Breast epithelium (tissue), 4 donors: ENCODE measurements around the gene NPHP4. TPM values are rescaled to one million over a fixed set of nuclear protein-coding genes. Genes with fewer than 3 reads are reported as not detected.

Experiments
- DNase-seq, 2 donors: peaks; one replicate each; pipeline ENCODE4 v3.0.0-alpha.2; 2019; ENCODE audit warnings: low spot score in 2 of 2
- H3K27ac ChIP-seq, 2 donors: fragments of 200-600 bp; sonication (generic) in 1 of 2; one replicate each; pipeline ENCODE4 v1.5.1; 2016 to 2019; ENCODE audit warnings: mild to moderate bottlenecking in 1 of 2
- H3K27me3 ChIP-seq, 2 donors: fragments of 200-600 bp; sonication (generic) in 1 of 2; one replicate each; pipeline versions ENCODE4 v1.5.1 to v1.6.0; 2017 to 2019; ENCODE audit warnings: control low read depth in 1 of 2, mild to moderate bottlenecking in 1 of 2
- H3K36me3 ChIP-seq: fragments of 200-600 bp; one replicate; pipeline ENCODE4 v1.5.1; 2019
- H3K4me1 ChIP-seq, 2 donors: fragments of 200-600 bp; sonication (generic); one replicate each; pipeline ENCODE4 v1.5.1; 2016 to 2019; ENCODE audit warnings: control low read depth in 1 of 2
- H3K4me3 ChIP-seq, 3 donors: fragments of 200-600 bp; sonication (generic); 1 replicate in 2 of 3; 2 replicates in 1 of 3; pipeline ENCODE4 v1.5.1; 2016 to 2019; ENCODE audit warnings: mild to moderate bottlenecking in 3 of 3, moderate library complexity in 2 of 3
- H3K9me3 ChIP-seq, 2 donors: fragments of 200-600 bp; sonication (generic) in 1 of 2; one replicate each; pipeline ENCODE4 v1.5.1; 2016 to 2019; ENCODE audit warnings: control low read depth in 1 of 2
- POLR2A ChIP-seq: fragments of 450-650 bp; IDR thresholded peaks from one replicate; pipeline ENCODE4 v1.6.1; 2016; ENCODE audit warnings: antibody characterized with exemption, mild to moderate bottlenecking, moderate library complexity
- POLR2AphosphoS5 ChIP-seq, 3 donors: sonication (generic); formaldehyde crosslinking; IDR thresholded peaks; one replicate each; pipeline ENCODE4 v1.6.1; 2017; ENCODE audit warnings: antibody characterized with exemption in 3 of 3
- intact Hi-C: fragments of 100-400 bp; cut with DNase I; formaldehyde crosslinking; loops from one replicate; pipeline ENCODE4 v1.15.1; 2023; ENCODE audit warnings: low total_unique reads
- total RNA-seq, 3 donors: library from RNA; depleted of rRNA; stranded (reverse); fragments of >200 nt; gene quantifications; one replicate each; pipeline ENCODE4 v1.1.0, GENCODE V29; 2016
- TF ChIP-seq, protein P1 (sequence below), 3 donors: fragments of 450-650 bp; IDR thresholded peaks; one replicate each; pipeline ENCODE4 v1.5.1; 2016 to 2017; ENCODE audit warnings: antibody characterized with exemption in 3 of 3, mild to moderate bottlenecking in 3 of 3, moderate library complexity in 3 of 3

The NPHP4 gene
- total RNA-seq, 3 donors from 2014 or later, result 7.0 to 18.7 (median 18.1) TPM

DNA sequence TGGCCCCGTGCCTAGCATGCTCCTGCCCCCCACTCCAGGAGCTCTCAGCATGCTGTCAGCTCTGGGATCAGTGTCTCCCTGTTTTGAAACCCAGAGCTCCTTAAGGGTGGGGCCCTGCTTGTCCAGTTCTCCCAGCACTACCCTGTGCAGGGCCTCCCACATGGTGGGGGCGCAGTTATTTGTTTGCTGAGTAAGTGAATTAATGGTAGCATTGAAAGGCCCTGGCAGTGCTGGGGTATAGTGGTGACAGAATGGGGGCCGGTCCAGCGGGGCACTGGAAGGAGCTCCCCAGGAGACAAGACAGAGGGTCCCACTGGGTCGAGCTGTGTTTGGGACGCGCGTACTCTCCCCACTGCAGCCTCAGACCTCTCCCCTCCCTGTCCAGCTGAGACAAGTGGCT is 99.9 kb downstream of the NPHP4 start:
- no peak for DNase-seq
- H3K4me3 ChIP-seq, result no peak overlapping the region
- intact Hi-C loops, result no loop called here
- no peaks in the 10 kb centered on the region for H3K9me3 ChIP-seq
- no peaks in the 10 kb centered on the region for H3K36me3 ChIP-seq
- no peaks in the 10 kb centered on the region for H3K27me3 ChIP-seq
- H3K27ac ChIP-seq, result no peak overlapping the region
- TF ChIP-seq POLR2AphosphoS5 (IDR thresholded peaks at IDR 0.05), result no peak
- H3K4me1 ChIP-seq, result no peaks in the 10 kb centered on the region

DNA sequence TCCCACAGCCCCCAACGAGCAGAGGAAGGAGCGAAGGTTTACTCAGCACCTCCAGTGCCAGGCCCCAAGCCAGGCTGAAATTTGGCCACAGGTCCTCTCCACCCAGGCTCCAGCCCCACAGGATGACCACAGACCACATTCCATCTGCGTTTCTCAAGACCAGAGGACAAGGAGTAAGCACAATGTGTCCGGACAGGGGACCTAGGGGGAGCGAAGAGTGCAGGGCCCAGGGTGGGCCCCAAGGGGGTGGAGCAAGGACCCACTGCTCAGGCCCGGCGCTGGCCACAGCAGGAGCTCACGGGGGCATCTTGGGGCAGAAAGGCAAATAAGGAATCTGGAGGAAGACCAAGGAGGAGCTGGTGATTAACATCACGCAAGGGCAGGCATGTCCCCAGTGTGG is 100.5 kb downstream of the NPHP4 start:
- Histone ChIP-seq H3K27ac (no peak overlapping the region), H3K4me1 (no peaks in the 10 kb centered on the region), H3K36me3 (no peaks in the 10 kb centered on the region), H3K27me3 (no peaks in the 10 kb centered on the region), H3K4me3 (no peak overlapping the region), H3K9me3 (no peaks in the 10 kb centered on the region)
- intact Hi-C loops, result no loop called here
- no peak for DNase-seq
- TF ChIP-seq POLR2AphosphoS5 (IDR thresholded peaks at IDR 0.05), result no peak
- no peak for TF ChIP-seq POLR2A
- TF ChIP-seq, protein P1, sequence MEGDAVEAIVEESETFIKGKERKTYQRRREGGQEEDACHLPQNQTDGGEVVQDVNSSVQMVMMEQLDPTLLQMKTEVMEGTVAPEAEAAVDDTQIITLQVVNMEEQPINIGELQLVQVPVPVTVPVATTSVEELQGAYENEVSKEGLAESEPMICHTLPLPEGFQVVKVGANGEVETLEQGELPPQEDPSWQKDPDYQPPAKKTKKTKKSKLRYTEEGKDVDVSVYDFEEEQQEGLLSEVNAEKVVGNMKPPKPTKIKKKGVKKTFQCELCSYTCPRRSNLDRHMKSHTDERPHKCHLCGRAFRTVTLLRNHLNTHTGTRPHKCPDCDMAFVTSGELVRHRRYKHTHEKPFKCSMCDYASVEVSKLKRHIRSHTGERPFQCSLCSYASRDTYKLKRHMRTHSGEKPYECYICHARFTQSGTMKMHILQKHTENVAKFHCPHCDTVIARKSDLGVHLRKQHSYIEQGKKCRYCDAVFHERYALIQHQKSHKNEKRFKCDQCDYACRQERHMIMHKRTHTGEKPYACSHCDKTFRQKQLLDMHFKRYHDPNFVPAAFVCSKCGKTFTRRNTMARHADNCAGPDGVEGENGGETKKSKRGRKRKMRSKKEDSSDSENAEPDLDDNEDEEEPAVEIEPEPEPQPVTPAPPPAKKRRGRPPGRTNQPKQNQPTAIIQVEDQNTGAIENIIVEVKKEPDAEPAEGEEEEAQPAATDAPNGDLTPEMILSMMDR (IDR thresholded peaks at IDR 0.05), result no peak

DNA sequence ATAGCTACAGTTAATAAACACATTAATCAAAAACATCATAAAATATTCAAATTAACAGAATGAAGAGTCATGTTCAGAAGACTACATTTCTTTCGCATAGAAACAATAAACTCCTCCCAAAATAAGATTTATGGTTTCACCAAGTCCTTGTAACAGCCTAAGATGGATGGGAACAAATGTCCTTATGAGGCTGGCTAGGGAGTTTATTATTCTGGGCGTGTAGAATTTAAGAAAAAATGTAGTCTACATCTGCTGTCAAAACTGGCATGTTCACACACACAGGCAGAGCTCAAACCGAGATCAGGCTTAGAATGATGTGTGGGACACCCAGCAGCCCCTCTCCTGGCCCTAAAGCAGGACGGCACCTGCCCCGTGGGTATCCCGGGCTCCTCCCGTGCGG is 101.1 kb downstream of the NPHP4 start:
- Histone ChIP-seq H3K27ac (no peak overlapping the region), H3K36me3 (no peaks in the 10 kb centered on the region), H3K4me1 (no peaks in the 10 kb centered on the region), H3K27me3 (no peaks in the 10 kb centered on the region), H3K4me3 (no peak overlapping the region), H3K9me3 (no peaks in the 10 kb centered on the region)
- TF ChIP-seq, protein P1 (IDR thresholded peaks at IDR 0.05), result no peak
- TF ChIP-seq POLR2AphosphoS5 (IDR thresholded peaks at IDR 0.05) (no peak), POLR2A (no peak)
- no peak for DNase-seq
- intact Hi-C loops, result no loop called here

DNA sequence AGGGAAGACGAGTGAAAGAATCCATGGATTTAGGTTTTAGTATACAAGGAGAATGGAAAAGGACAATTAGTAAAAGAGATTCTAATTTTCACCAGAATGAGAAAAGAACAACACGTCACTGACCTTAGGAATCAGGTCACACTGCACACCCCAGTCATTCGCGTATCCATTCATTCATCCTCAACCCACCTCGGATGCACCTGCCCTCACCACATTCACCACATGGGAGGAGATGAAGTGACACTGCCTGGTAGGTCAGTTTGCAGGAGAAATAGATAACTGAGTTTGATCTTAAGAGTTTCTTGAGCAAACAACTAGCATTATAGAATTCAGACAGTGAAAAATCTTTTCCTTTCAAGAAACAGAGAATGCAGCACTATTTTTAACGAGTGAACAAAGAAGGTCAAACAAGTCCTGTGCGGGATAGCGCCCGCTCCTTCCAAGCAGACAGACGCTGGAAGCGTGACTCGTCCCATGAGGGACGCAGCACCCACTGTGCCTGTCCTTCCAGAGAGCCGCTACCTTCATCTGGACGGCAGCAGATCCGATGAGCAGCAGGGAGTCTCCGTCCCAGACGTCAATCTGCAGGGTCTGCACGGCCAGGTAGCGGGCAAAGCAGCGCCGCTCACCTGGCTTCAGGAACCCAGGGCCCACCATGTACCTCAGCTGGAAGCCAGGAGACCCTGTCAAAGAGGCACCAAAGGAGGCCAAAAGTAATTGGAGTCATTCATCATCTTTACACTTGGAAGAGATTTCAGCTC is 101.7 kb downstream of the NPHP4 start:
- DNase-seq, result no peak
- Histone ChIP-seq H3K9me3 (no peaks in the 10 kb centered on the region), H3K4me1 (no peaks in the 10 kb centered on the region), H3K27ac (no peak overlapping the region), H3K27me3 (no peaks in the 10 kb centered on the region), H3K4me3 (no peak overlapping the region), H3K36me3 (no peaks in the 10 kb centered on the region)
- intact Hi-C loops, result no loop called here
- no peak for TF ChIP-seq POLR2A
- TF ChIP-seq, protein P1 (IDR thresholded peaks at IDR 0.05), result no peak
- TF ChIP-seq POLR2AphosphoS5 (IDR thresholded peaks at IDR 0.05), result no peak

DNA sequence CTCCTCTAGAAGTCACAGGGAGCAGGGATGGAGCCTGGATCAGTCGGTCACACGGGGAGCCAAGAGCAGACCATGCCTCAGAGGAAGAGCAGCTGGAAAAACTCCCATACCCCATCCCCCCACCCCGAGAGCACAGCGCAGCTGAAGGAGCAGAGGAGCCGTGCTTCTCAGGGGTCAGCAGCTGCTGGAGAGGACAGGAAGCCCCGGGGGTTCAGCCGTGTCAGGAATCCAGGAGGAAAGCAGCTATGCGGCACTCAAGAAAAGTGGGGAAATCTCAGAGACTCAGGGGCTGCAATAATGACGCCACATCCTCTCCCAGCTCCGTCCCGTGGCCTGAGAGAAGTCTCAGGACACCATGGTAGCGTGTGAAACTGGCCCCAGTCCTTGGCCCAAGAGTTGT is 102.3 kb downstream of the NPHP4 start:
- no peak for DNase-seq
- intact Hi-C loops, result no loop called here
- Histone ChIP-seq H3K4me3 (no peak overlapping the region), H3K27ac (no peak overlapping the region), H3K36me3 (no peaks in the 10 kb centered on the region), H3K4me1 (no peaks in the 10 kb centered on the region), H3K9me3 (no peaks in the 10 kb centered on the region), H3K27me3 (no peaks in the 10 kb centered on the region)
- no peak for TF ChIP-seq POLR2A
- no peak for TF ChIP-seq POLR2AphosphoS5 (IDR thresholded peaks at IDR 0.05)
- TF ChIP-seq, protein P1 (IDR thresholded peaks at IDR 0.05), result no peak
